IMR-90 (cell line): ENCODE results near the gene BPI. TPM values are rescaled to one million over a fixed set of nuclear protein-coding genes. Genes with fewer than 3 reads are reported as not detected.

Source experiments
- ATAC-seq: fragments of 200-7000 bp; cut with Tn5 transposase; 2 replicates; pipeline ENCODE4 v1.9.1; 2020; ENCODE audit warnings: low read depth, mild to moderate bottlenecking, moderate library complexity
- BruUV-seq: library from RNA; stranded (reverse); fragments of 400-500 nt; replicated peaks from 2 replicates; lab custom pipeline; 2021; lab: Mats Ljungman, UMichigan
- CTCF ChIA-PET: fragments of 300-600 bp; formaldehyde crosslinking; extraction: SDS; loops from one replicate; lab custom pipeline; 2021; ENCODE audit warnings: antibody characterized with exemption; lab: Yijun Ruan, JAX
- POLR2A ChIA-PET: fragments of 300-600 bp; sonication (Branson Sonifier 250); formaldehyde crosslinking; loops from one replicate; lab custom pipeline; 2022; ENCODE audit warnings: antibody characterized with exemption; ENCODE audit not compliant: unreplicated experiment; lab: Charles Lee
- DNase-seq: peaks from one replicate; pipeline ENCODE4 v3.0.0; 2013
- H2AFZ ChIP-seq: replicated peaks from 2 replicates; pipeline ENCODE3; 2013; ENCODE audit warnings: low read length, mild to moderate bottlenecking; ENCODE audit not compliant: poor library complexity
- H2AK5ac ChIP-seq: 2 replicates; pipeline ENCODE4 v1.6.1; 2013; ENCODE audit warnings: low read depth, low read length, inconsistent platforms
- H2AK9ac ChIP-seq: replicated peaks from 2 replicates; pipeline ENCODE3; 2013; ENCODE audit warnings: mild to moderate bottlenecking, low read depth, low read length, moderate library complexity; ENCODE audit not compliant: poor library complexity
- H2BK120ac ChIP-seq: 2 replicates; pipeline ENCODE4 v1.6.1; 2013; ENCODE audit warnings: low read depth, low read length, inconsistent platforms
- H2BK15ac ChIP-seq: 3 replicates; pipeline ENCODE4 v1.6.1; 2013; ENCODE audit warnings: low read depth, low read length, inconsistent platforms
- H2BK20ac ChIP-seq: 2 replicates; pipeline ENCODE4 v1.6.1; 2013; ENCODE audit warnings: low read depth, mild to moderate bottlenecking, inconsistent platforms, low read length, moderate library complexity
- H2BK5ac ChIP-seq: 2 replicates; pipeline ENCODE4 v1.6.1; 2013; ENCODE audit warnings: mild to moderate bottlenecking, low read depth, low read length, inconsistent platforms; ENCODE audit not compliant: poor library complexity, severe bottlenecking
- H3K14ac ChIP-seq: replicated peaks from 2 replicates; pipeline ENCODE4 v1.6.1; 2013; ENCODE audit warnings: low read depth, low read length, inconsistent platforms
- H3K18ac ChIP-seq: 2 replicates; pipeline ENCODE4 v1.6.1; 2013; ENCODE audit warnings: low read depth, low read length, control low read depth
- H3K23ac ChIP-seq: 2 replicates; pipeline ENCODE4 v1.6.1; 2013; ENCODE audit warnings: low read depth, low read length, inconsistent platforms
- H3K27ac ChIP-seq: 2 replicates; pipeline ENCODE4 v1.5.1; 2013; ENCODE audit warnings: mild to moderate bottlenecking, control low read depth, low read length; ENCODE audit not compliant: insufficient read depth
- H3K27me3 ChIP-seq: 2 replicates; pipeline ENCODE4 v1.6.1; 2013; ENCODE audit warnings: low read length; ENCODE audit not compliant: control insufficient read depth, insufficient read depth
- H3K36me3 ChIP-seq: 2 replicates; pipeline ENCODE4 v1.6.1; 2013; ENCODE audit warnings: low read length, mixed read lengths; ENCODE audit not compliant: control insufficient read depth, insufficient read depth
- H3K4ac ChIP-seq: 2 replicates; pipeline ENCODE4 v1.6.1; 2013; ENCODE audit warnings: low read depth, low read length, inconsistent platforms
- H3K4me1 ChIP-seq: 2 replicates; pipeline ENCODE4 v1.6.1; 2013; ENCODE audit warnings: low read length, mixed read lengths; ENCODE audit not compliant: control insufficient read depth, insufficient read depth
- H3K4me2 ChIP-seq: 2 replicates; pipeline ENCODE4 v1.6.1; 2013; ENCODE audit warnings: low read depth, mild to moderate bottlenecking, control low read depth, low read length, moderate library complexity
- H3K4me3 ChIP-seq: 2 replicates; pipeline ENCODE4 v1.5.1; 2013; ENCODE audit warnings: low read depth, mild to moderate bottlenecking, control low read depth, low read length, moderate library complexity; ENCODE audit not compliant: insufficient read depth
- H3K56ac ChIP-seq: 2 replicates; pipeline ENCODE4 v1.6.1; 2013; ENCODE audit warnings: low read length, inconsistent platforms; ENCODE audit not compliant: insufficient read depth; ENCODE audit errors: extremely low read depth
- H3K79me1 ChIP-seq, 2 experiments: 2 replicates each; pipeline ENCODE4 v1.6.1; 2013; ENCODE audit warnings: low read length in 2 of 2, inconsistent platforms in 1 of 2, low read depth in 1 of 2
- H3K9ac ChIP-seq: 2 replicates; pipeline ENCODE4 v1.6.1; 2013; ENCODE audit warnings: low read depth, low read length, control low read depth
- H3K9me1 ChIP-seq: 2 replicates; pipeline ENCODE4 v1.6.1; 2013; ENCODE audit warnings: low read length, inconsistent platforms; ENCODE audit not compliant: insufficient read depth
- H3K9me3 ChIP-seq: 2 replicates; pipeline ENCODE4 v1.6.1; 2013; ENCODE audit warnings: low read length; ENCODE audit not compliant: control insufficient read depth, insufficient read depth
- H4K20me1 ChIP-seq: 2 replicates; pipeline ENCODE4 v1.6.1; 2013; ENCODE audit warnings: low read length, inconsistent platforms; ENCODE audit not compliant: insufficient read depth
- H4K5ac ChIP-seq: 2 replicates; pipeline ENCODE4 v1.6.1; 2013; ENCODE audit warnings: mild to moderate bottlenecking, low read depth, low read length, control low read depth
- H4K8ac ChIP-seq, 2 experiments: 2 replicates each; pipeline ENCODE4 v1.6.1; 2013; ENCODE audit warnings: low read depth in 2 of 2, low read length in 2 of 2, control low read depth in 1 of 2, inconsistent platforms in 1 of 2
- H4K91ac ChIP-seq: 2 replicates; pipeline ENCODE4 v1.6.1; 2013; ENCODE audit warnings: low read depth, low read length, inconsistent platforms; ENCODE audit not compliant: insufficient read depth
- BHLHE40 ChIP-seq: fragments of 150-350 bp; IDR thresholded peaks from 2 replicates; pipeline ENCODE4 v1.6.1; 2016; ENCODE audit warnings: mild to moderate bottlenecking, low read depth, low read length
- CEBPB ChIP-seq: IDR thresholded peaks from 2 replicates; pipeline ENCODE4 v1.6.1; 2012; ENCODE audit warnings: low read depth, low read length, improper control_type of control experiment
- CTCF ChIP-seq: conservative IDR thresholded peaks from 2 replicates; pipeline ENCODE4 v1.5.1; 2012; ENCODE audit warnings: mild to moderate bottlenecking, low read depth, low read length, improper control_type of control experiment
- ELK1 ChIP-seq: fragments of 150-350 bp; IDR thresholded peaks from 2 replicates; pipeline ENCODE4 v1.6.1; 2016; ENCODE audit warnings: low read depth, mild to moderate bottlenecking, low read length, moderate library complexity, borderline replicate concordance
- FOS ChIP-seq: fragments of 150-350 bp; IDR thresholded peaks from 2 replicates; pipeline ENCODE4 v1.6.1; 2016; ENCODE audit warnings: low read depth, low read length
- MAFK ChIP-seq: IDR thresholded peaks from 2 replicates; pipeline ENCODE4 v1.6.1; 2012; ENCODE audit warnings: low read depth, low read length, improper control_type of control experiment
- MAZ ChIP-seq: IDR thresholded peaks from 2 replicates; pipeline ENCODE4 v1.6.1; 2012; ENCODE audit warnings: low read depth, mild to moderate bottlenecking, low read length, improper control_type of control experiment, moderate library complexity, borderline replicate concordance
- MXI1 ChIP-seq: IDR thresholded peaks from 2 replicates; pipeline ENCODE4 v1.6.1; 2012; ENCODE audit warnings: low read depth, mild to moderate bottlenecking, low read length, moderate library complexity, borderline replicate concordance
- NFE2L2 ChIP-seq: fragments of 150-350 bp; IDR thresholded peaks from 2 replicates; pipeline ENCODE4 v1.6.1; 2016; ENCODE audit warnings: low read depth, mild to moderate bottlenecking, low read length
- RAD21 ChIP-seq: IDR thresholded peaks from 2 replicates; pipeline ENCODE4 v1.6.1; 2012; ENCODE audit warnings: low read length, improper control_type of control experiment
- SMC3 ChIP-seq: fragments of 150-350 bp; IDR thresholded peaks from 2 replicates; pipeline ENCODE4 v1.6.1; 2016; ENCODE audit warnings: low read depth, mild to moderate bottlenecking, antibody characterized with exemption, low read length, moderate library complexity
- WGBS, 2 experiments: methylation state at CpG; one replicate each; pipeline versions ENCODE4 v1.1.5 to v1.1.7; 2013; ENCODE audit warnings: missing lambda C conversion rate in 2 of 2; ENCODE audit not compliant: insufficient read length in 1 of 2; ENCODE audit errors: extremely low coverage in 2 of 2; 5-methylcytosine and 5-hydroxymethylcytosine counted together
- dilution Hi-C: fragments of 300-500 bp; cut with HindIII; formaldehyde crosslinking; loops from one replicate; pipeline ENCODE4 v1.14.3; 2018; ENCODE audit warnings: low sequenced_read_pairs; ENCODE audit not compliant: unreplicated experiment
- in situ Hi-C: fragments of 300-500 bp; cut with MboI; formaldehyde crosslinking; loops from 3 replicates; pipeline ENCODE4 v1.14.3; 2019; ENCODE audit warnings: low sequenced_read_pairs, inconsistent platforms, mixed read lengths
- intact Hi-C: fragments of 100-400 bp; cut with micrococcal nuclease; formaldehyde crosslinking; loops from 2 replicates; pipeline ENCODE4 v1.10.0; 2022
- polyA plus RNA-seq, 3 experiments: library from polyadenylated mRNA; depleted of rRNA; stranded (reverse); fragments of >200 nt; gene quantifications; 2 replicates each; pipeline ENCODE4 v1.2.3, GENCODE V29; 2012; ENCODE audit warnings: low replicate concordance in 1 of 3
- total RNA-seq: library from RNA; depleted of rRNA; stranded (reverse); fragments of >200 nt; gene quantifications from 2 replicates; pipeline ENCODE4 v1.2.3, GENCODE V29; 2012

Gene BPI
- total and polyA plus RNA-seq, 2 of the 4 experiments (the other 2 are of a cell fraction): 0.05 TPM; not detected in 1

- Histone ChIP-seq H2BK15ac (peak overlapping the region; percentile 98), H3K79me1 (no peaks in the 10 kb centered on the region), H2AK9ac (peak overlapping the region; percentile 42), H3K27me3 (no peaks in the 10 kb centered on the region), H2BK5ac (peak overlapping the region; percentile 0), H3K23ac (peak overlapping the region; percentile 21; the same call in 1 of the 2 replicates), H4K8ac (peak overlapping the region; percentile 26 to 65; a peak in 3 of 4 replicates), H3K14ac (peak overlapping the region; percentile 11), H3K4me3 (no peak overlapping the region), H3K18ac (peak overlapping the region; percentile 22; the same call in 1 of the 2 replicates), H4K5ac (peak overlapping the region; percentile 53), H2AK5ac (peak overlapping the region; percentile 87), H2BK20ac (peak overlapping the region; percentile 87), H4K20me1 (no peaks in the 10 kb centered on the region), H2BK120ac (peak overlapping the region; percentile 86), H2AFZ (no peak overlapping the region), H3K9me3 (no peaks in the 10 kb centered on the region), H3K9me1 (peaks cover 10% of the 10 kb centered on the region), H3K4me2 (no peak overlapping the region), H3K36me3 (no peaks in the 10 kb centered on the region), H3K9ac (no peak overlapping the region), H3K4ac (peak overlapping the region; percentile 75), H3K4me1 (peaks cover 21% of the 10 kb centered on the region), H3K27ac (no peak overlapping the region), H4K91ac (peak overlapping the region; percentile 85), H3K56ac (no peak overlapping the region)
- dilution Hi-C loops (no loop called here), in situ Hi-C loops (no loop called here), intact Hi-C loops (no loop called here)
- no CpG with 5 or more reads among the region's 6 CpGs for WGBS, 2 experiments
- TF ChIP-seq SMC3 (no peak), BHLHE40 (no peak), MAFK (no peak), FOS (no peak), ELK1 (no peak), MAZ (no peak), CEBPB (no peak), RAD21 (no peak), CTCF (no peak), NFE2L2 (no peak), MXI1 (no peak)
- no peak for ATAC-seq
- BruUV-seq: no TSS peak
- ChIA-PET CTCF (no interaction called here), POLR2A (no interaction called here)
- DNase-seq: no peak
These were observed 34.2 kb upstream of the BPI start for GRCh38 chr20:38269715-38270114.
